Neural cell (in vitro differentiated cells): ENCODE data around the gene DYDC1. TPM values are rescaled to one million over a fixed set of nuclear protein-coding genes. Genes with fewer than 3 reads are reported as not detected.

Source experiments
- H2AFZ ChIP-seq: fragments of 200-600, 300-800 bp; sonication (generic), shearing (Covaris generic); 2 replicates; pipeline ENCODE4 v1.6.0; 2014; ENCODE audit warnings: low read depth, mild to moderate bottlenecking, antibody characterized with exemption, low read length, moderate library complexity
- H3F3A ChIP-seq: fragments of 200-600 bp; shearing (Covaris generic); 2 replicates; pipeline ENCODE4 v1.6.1; 2016; ENCODE audit warnings: mild to moderate bottlenecking, moderate library complexity, mixed read lengths, antibody characterized with exemption, low read length; ENCODE audit not compliant: insufficient read depth, poor library complexity, severe bottlenecking
- H3K27ac ChIP-seq: fragments of 200-600, 300-800 bp; sonication (generic), shearing (Covaris generic); 2 replicates; pipeline ENCODE4 v1.5.1; 2014; ENCODE audit warnings: mild to moderate bottlenecking, low read length, moderate library complexity
- H3K27me3 ChIP-seq: fragments of 300-800, 200-600 bp; sonication (generic), shearing (Covaris generic); 2 replicates; pipeline ENCODE4 v1.6.0; 2014; ENCODE audit warnings: mild to moderate bottlenecking, low read depth, low read length, moderate library complexity; ENCODE audit not compliant: insufficient read depth
- H3K36me3 ChIP-seq: fragments of 300-800, 200-600 bp; sonication (generic), shearing (Covaris generic); 2 replicates; pipeline ENCODE4 v1.5.1; 2014; ENCODE audit warnings: mild to moderate bottlenecking, antibody characterized with exemption, low read length, moderate library complexity; ENCODE audit not compliant: insufficient read depth
- H3K4me2 ChIP-seq: fragments of 300-800, 200-600 bp; sonication (generic), shearing (Covaris generic); 2 replicates; pipeline ENCODE4 v1.6.0; 2014; ENCODE audit warnings: mild to moderate bottlenecking, low read length
- H3K4me3 ChIP-seq: fragments of 300-800, 200-600 bp; sonication (generic), shearing (Covaris generic); 2 replicates; pipeline ENCODE4 v1.5.1; 2014; ENCODE audit warnings: mild to moderate bottlenecking, low read length, moderate library complexity
- H3K79me2 ChIP-seq: fragments of 200-600 bp; shearing (Covaris generic); replicated peaks from 2 replicates; pipeline ENCODE4 v1.6.0; 2014; ENCODE audit warnings: mild to moderate bottlenecking, low read length, moderate library complexity; ENCODE audit not compliant: insufficient read depth
- H3K9ac ChIP-seq: fragments of 300-800, 200-600 bp; sonication (generic), shearing (Covaris generic); 2 replicates; pipeline ENCODE4 v1.6.1; 2016; ENCODE audit warnings: mild to moderate bottlenecking, low read length, mixed read lengths
- H3K9me2 ChIP-seq: fragments of 200-600 bp; shearing (Covaris generic); 2 replicates; pipeline ENCODE4 v1.6.1; 2016; ENCODE audit warnings: mild to moderate bottlenecking, low read length, mixed read lengths; ENCODE audit not compliant: insufficient read depth
- H3K9me3 ChIP-seq: fragments of 200-600, 300-800 bp; sonication (generic), shearing (Covaris generic); 2 replicates; pipeline ENCODE4 v1.6.1; 2016; ENCODE audit warnings: mild to moderate bottlenecking, mixed run types, low read length, moderate library complexity, mixed read lengths
- H4K20me1 ChIP-seq: fragments of 200-600 bp; shearing (Covaris generic); 2 replicates; pipeline ENCODE4 v1.6.1; 2016; ENCODE audit warnings: mild to moderate bottlenecking, mixed run types; ENCODE audit not compliant: insufficient read depth
- EP300 ChIP-seq: fragments of 450-650 bp; conservative IDR thresholded peaks from 2 replicates; pipeline ENCODE4 v1.6.1; 2014; ENCODE audit warnings: antibody characterized with exemption, mild to moderate bottlenecking, moderate library complexity; ENCODE audit not compliant: poor library complexity, severe bottlenecking
- EZH2 ChIP-seq: fragments of 200-600, 300-800 bp; shearing (Covaris generic), sonication (generic); IDR thresholded peaks from 2 replicates; pipeline ENCODE4 v1.6.1; 2014; ENCODE audit warnings: antibody characterized with exemption, low read length, borderline replicate concordance, mild to moderate bottlenecking; ENCODE audit not compliant: insufficient read depth, poor library complexity, severe bottlenecking
- MXI1 ChIP-seq: fragments of 450-650 bp; conservative IDR thresholded peaks from 2 replicates; pipeline ENCODE4 v1.6.1; 2014; ENCODE audit warnings: antibody characterized with exemption, mild to moderate bottlenecking; ENCODE audit not compliant: poor library complexity, severe bottlenecking
- POLR2AphosphoS5 ChIP-seq: IDR thresholded peaks from 2 replicates; pipeline ENCODE4 v1.6.1; 2012
- RAD21 ChIP-seq: fragments of 450-650 bp; conservative IDR thresholded peaks from 2 replicates; pipeline ENCODE4 v1.6.1; 2014; ENCODE audit warnings: antibody characterized with exemption, mild to moderate bottlenecking, moderate library complexity
- SMC3 ChIP-seq: fragments of 450-650 bp; conservative IDR thresholded peaks from 2 replicates; pipeline ENCODE4 v1.6.1; 2014; ENCODE audit warnings: antibody characterized with exemption, mild to moderate bottlenecking, moderate library complexity; ENCODE audit not compliant: poor library complexity
- TAF1 ChIP-seq: IDR thresholded peaks from 2 replicates; pipeline ENCODE4 v1.6.1; 2012; ENCODE audit warnings: low read depth
- polyA plus RNA-seq: library from polyadenylated mRNA; depleted of rRNA; stranded (reverse); fragments of >200 nt; gene quantifications from 2 replicates; pipeline ENCODE4 v1.2.3, GENCODE V29; 2014
- TF ChIP-seq, protein P1 (sequence below): fragments of 450-650 bp; IDR thresholded peaks from 2 replicates; pipeline ENCODE4 v1.5.1; 2014; ENCODE audit warnings: antibody characterized with exemption, mild to moderate bottlenecking, moderate library complexity; ENCODE audit not compliant: poor library complexity, severe bottlenecking
- TF ChIP-seq, protein P2 (sequence below): IDR thresholded peaks from 2 replicates; pipeline ENCODE4 v1.6.1; 2012; ENCODE audit warnings: borderline replicate concordance

The DYDC1 gene
- polyA plus RNA-seq, 1 donor from 2014 or later, result not detected

DNA sequence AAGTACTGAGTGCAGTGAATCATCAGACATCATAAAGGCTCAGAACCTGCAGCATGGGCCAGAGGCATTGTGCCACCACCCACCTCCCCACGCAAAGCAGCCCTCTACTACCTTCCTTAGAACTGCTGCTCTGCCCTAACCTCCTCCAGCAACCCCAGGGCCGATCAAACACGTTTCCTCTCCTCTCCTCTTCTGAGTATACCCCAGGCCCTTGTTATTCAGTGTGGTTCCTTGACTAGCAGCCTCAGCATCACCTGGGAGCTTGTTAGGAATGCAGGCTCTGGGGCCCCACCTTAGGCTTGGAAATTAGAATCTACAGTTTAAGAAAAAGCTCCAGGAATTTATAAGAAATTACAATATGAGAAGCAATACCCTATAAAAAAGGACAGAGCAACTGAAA is 33.2 kb downstream of the DYDC1 start:
- Histone ChIP-seq H3K79me2 (no peaks in the 10 kb centered on the region), H4K20me1 (no peaks in the 10 kb centered on the region), H3F3A (no peaks in the 10 kb centered on the region), H3K27ac (no peak overlapping the region), H3K9me2 (no peaks in the 10 kb centered on the region), H3K4me2 (no peak overlapping the region), H2AFZ (no peak overlapping the region), H3K36me3 (no peaks in the 10 kb centered on the region), H3K4me3 (no peak overlapping the region), H3K27me3 (no peaks in the 10 kb centered on the region), H3K9ac (no peak overlapping the region), H3K9me3 (no peaks in the 10 kb centered on the region)
- TF ChIP-seq, protein P1, sequence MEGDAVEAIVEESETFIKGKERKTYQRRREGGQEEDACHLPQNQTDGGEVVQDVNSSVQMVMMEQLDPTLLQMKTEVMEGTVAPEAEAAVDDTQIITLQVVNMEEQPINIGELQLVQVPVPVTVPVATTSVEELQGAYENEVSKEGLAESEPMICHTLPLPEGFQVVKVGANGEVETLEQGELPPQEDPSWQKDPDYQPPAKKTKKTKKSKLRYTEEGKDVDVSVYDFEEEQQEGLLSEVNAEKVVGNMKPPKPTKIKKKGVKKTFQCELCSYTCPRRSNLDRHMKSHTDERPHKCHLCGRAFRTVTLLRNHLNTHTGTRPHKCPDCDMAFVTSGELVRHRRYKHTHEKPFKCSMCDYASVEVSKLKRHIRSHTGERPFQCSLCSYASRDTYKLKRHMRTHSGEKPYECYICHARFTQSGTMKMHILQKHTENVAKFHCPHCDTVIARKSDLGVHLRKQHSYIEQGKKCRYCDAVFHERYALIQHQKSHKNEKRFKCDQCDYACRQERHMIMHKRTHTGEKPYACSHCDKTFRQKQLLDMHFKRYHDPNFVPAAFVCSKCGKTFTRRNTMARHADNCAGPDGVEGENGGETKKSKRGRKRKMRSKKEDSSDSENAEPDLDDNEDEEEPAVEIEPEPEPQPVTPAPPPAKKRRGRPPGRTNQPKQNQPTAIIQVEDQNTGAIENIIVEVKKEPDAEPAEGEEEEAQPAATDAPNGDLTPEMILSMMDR, result no peak
- TF ChIP-seq TAF1 (no peak), EP300 (no peak), POLR2AphosphoS5 (no peak), MXI1 (no peak), RAD21 (no peak), EZH2 (no peak), SMC3 (no peak)
- TF ChIP-seq, protein P2, sequence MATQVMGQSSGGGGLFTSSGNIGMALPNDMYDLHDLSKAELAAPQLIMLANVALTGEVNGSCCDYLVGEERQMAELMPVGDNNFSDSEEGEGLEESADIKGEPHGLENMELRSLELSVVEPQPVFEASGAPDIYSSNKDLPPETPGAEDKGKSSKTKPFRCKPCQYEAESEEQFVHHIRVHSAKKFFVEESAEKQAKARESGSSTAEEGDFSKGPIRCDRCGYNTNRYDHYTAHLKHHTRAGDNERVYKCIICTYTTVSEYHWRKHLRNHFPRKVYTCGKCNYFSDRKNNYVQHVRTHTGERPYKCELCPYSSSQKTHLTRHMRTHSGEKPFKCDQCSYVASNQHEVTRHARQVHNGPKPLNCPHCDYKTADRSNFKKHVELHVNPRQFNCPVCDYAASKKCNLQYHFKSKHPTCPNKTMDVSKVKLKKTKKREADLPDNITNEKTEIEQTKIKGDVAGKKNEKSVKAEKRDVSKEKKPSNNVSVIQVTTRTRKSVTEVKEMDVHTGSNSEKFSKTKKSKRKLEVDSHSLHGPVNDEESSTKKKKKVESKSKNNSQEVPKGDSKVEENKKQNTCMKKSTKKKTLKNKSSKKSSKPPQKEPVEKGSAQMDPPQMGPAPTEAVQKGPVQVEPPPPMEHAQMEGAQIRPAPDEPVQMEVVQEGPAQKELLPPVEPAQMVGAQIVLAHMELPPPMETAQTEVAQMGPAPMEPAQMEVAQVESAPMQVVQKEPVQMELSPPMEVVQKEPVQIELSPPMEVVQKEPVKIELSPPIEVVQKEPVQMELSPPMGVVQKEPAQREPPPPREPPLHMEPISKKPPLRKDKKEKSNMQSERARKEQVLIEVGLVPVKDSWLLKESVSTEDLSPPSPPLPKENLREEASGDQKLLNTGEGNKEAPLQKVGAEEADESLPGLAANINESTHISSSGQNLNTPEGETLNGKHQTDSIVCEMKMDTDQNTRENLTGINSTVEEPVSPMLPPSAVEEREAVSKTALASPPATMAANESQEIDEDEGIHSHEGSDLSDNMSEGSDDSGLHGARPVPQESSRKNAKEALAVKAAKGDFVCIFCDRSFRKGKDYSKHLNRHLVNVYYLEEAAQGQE, result no peak

DNA sequence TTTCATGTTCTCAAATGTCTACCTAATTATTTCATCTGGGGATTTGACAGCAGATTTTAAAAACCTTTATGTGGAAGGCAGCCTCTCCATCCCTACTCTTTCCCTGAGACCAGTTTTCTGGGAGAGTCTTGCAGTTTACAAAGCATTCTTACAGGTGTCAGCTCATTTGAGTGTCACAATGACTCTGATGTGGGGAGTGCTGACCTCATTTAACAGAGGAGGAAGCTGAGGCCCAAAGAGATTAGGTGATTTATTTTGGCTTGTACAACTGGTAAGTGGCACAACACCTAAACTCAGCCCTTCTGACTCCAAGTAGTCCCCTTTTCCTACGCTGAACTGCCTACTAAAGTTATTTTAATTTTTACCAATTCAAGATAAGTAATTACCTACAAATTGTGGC is 33.8 kb downstream of the DYDC1 start:
- Histone ChIP-seq H3K27ac (no peak overlapping the region), H4K20me1 (no peaks in the 10 kb centered on the region), H3K9me2 (no peaks in the 10 kb centered on the region), H3F3A (no peaks in the 10 kb centered on the region), H2AFZ (no peak overlapping the region), H3K9ac (no peak overlapping the region), H3K36me3 (no peaks in the 10 kb centered on the region), H3K4me3 (no peak overlapping the region), H3K9me3 (no peaks in the 10 kb centered on the region), H3K79me2 (no peaks in the 10 kb centered on the region), H3K4me2 (no peak overlapping the region), H3K27me3 (no peaks in the 10 kb centered on the region)
- TF ChIP-seq, protein P2, result no peak
- no peak for TF ChIP-seq SMC3
- TF ChIP-seq TAF1, result no peak
- no peak for TF ChIP-seq EZH2
- TF ChIP-seq POLR2AphosphoS5, result no peak
- TF ChIP-seq, protein P1, result no peak
- TF ChIP-seq MXI1, result no peak
- TF ChIP-seq EP300, result no peak
- TF ChIP-seq RAD21, result no peak
